CMK (cell line): ENCODE measurements around the gene LEKR1.

Experiments
- DNase-seq: peaks from one replicate; pipeline ENCODE4 v3.0.0-alpha.2; 2010; ENCODE audit warnings: low read depth

Gene LEKR1

GRCh38 chr3:157059661-157060060, 233.5 kb downstream of the LEKR1 start:
- DNase-seq: no peak

- DNase-seq: no peak
These were observed 235.1 kb downstream of the LEKR1 start for GRCh38 chr3:157061265-157061664.

- no peak for DNase-seq
These were observed 237.3 kb downstream of the LEKR1 start for GRCh38 chr3:157063469-157063868.

- no peak for DNase-seq
These were observed 237.8 kb downstream of the LEKR1 start for GRCh38 chr3:157063926-157064325.

- no peak for DNase-seq
These were observed 238.2 kb downstream of the LEKR1 start for GRCh38 chr3:157064402-157064801.

- no peak for DNase-seq
These were observed 239.0 kb downstream of the LEKR1 start for GRCh38 chr3:157065201-157065600.

- DNase-seq: no peak
These were observed 240.4 kb downstream of the LEKR1 start for GRCh38 chr3:157066335-157067098.

GRCh38 chr3:157067114-157067513, 241.0 kb downstream of the LEKR1 start:
- DNase-seq: no peak

GRCh38 chr3:157069406-157069805, 243.3 kb downstream of the LEKR1 start:
- DNase-seq: no peak

- DNase-seq: no peak
These were observed 243.9 kb downstream of the LEKR1 start for GRCh38 chr3:157069846-157070677.

GRCh38 chr3:157070678-157070999, 244.5 kb downstream of the LEKR1 start:
- DNase-seq: no peak

- DNase-seq: no peak
These were observed 245.8 kb downstream of the LEKR1 start for GRCh38 chr3:157071744-157072525.

- DNase-seq: no peak
These were observed 247.7 kb downstream of the LEKR1 start for GRCh38 chr3:157073810-157074209.

- no peak for DNase-seq
These were observed 248.3 kb downstream of the LEKR1 start for GRCh38 chr3:157074490-157074889.

- DNase-seq: no peak
These were observed 248.8 kb downstream of the LEKR1 start for GRCh38 chr3:157074981-157075380.

GRCh38 chr3:157075693-157076420, 249.7 kb downstream of the LEKR1 start:
- DNase-seq: no peak

GRCh38 chr3:157077565-157077991, 251.4 kb downstream of the LEKR1 start:
- DNase-seq: no peak

GRCh38 chr3:157078131-157078810, 252.1 kb downstream of the LEKR1 start:
- DNase-seq: no peak

- DNase-seq: no peak
These were observed 252.6 kb downstream of the LEKR1 start for GRCh38 chr3:157078811-157079185.

GRCh38 chr3:157079676-157080369, 253.7 kb downstream of the LEKR1 start:
- DNase-seq: no peak
